ENCODE data around the gene HARS1.
"Not testable (repeated sequence)": the region's sequence is repeated elsewhere in the genome, so short reads cannot be mapped to it uniquely, and the experiment has no call there.

Gene HARS1

GRCh38 chr5:140690941-140691924 is at the start of gene HARS1, which contains the start of gene HARS2:
Gene HARS1, minus strand, starts transcription at chr5:140691370. Its CDS starts 66 bp downstream, at chr5:140691304.
Gene HARS2, plus strand, starts transcription at chr5:140691455. Its CDS starts 194 bp downstream, at chr5:140691649.
- peak; percentile 95 for DNase-seq (ENCODE audit: low read depth)

GRCh38 chr5:140737486-140737885 is 46.3 kb upstream of the HARS1 start:
- DNase-seq (ENCODE audit: low read depth) = no peak

- peak; percentile 27 for DNase-seq (ENCODE audit: low read depth)
These were observed 43.2 kb upstream of the HARS1 start for GRCh38 chr5:140734354-140734753.

GRCh38 chr5:140733098-140733497 is 41.9 kb upstream of the HARS1 start:
- no peak for DNase-seq (ENCODE audit: low read depth)

GRCh38 chr5:140725799-140726471 is 34.8 kb upstream of the HARS1 start:
- DNase-seq (ENCODE audit: low read depth) = peak; percentile 95

GRCh38 chr5:140721395-140721794 is 30.2 kb upstream of the HARS1 start:
- not testable (repeated sequence) for DNase-seq (ENCODE audit: low read depth)

GRCh38 chr5:140720738-140721137 is 29.6 kb upstream of the HARS1 start:
- DNase-seq (ENCODE audit: low read depth) = not testable (repeated sequence)

- DNase-seq (ENCODE audit: low read depth) = no peak
These were observed 27.1 kb upstream of the HARS1 start for GRCh38 chr5:140718266-140718592.

GRCh38 chr5:140716238-140716637 is 25.1 kb upstream of the HARS1 start:
- DNase-seq (ENCODE audit: low read depth) = not testable (repeated sequence)

GRCh38 chr5:140713562-140714094 is 22.5 kb upstream of the HARS1 start:
- no peak for DNase-seq (ENCODE audit: low read depth)

GRCh38 chr5:140711794-140712193 is 20.6 kb upstream of the HARS1 start:
- DNase-seq (ENCODE audit: low read depth) = no peak

GRCh38 chr5:140710899-140711552 is 19.9 kb upstream of the HARS1 start:
- peak; percentile 97 for DNase-seq (ENCODE audit: low read depth)

GRCh38 chr5:140708787-140709186 is 17.6 kb upstream of the HARS1 start:
- not testable (repeated sequence) for DNase-seq (ENCODE audit: low read depth)

- DNase-seq (ENCODE audit: low read depth) = no peak
These were observed 16.6 kb upstream of the HARS1 start for GRCh38 chr5:140707812-140708211.

- DNase-seq (ENCODE audit: low read depth) = peak; percentile 100
These were observed 9.3 kb upstream of the HARS1 start, which contains the start of gene ZMAT2 for GRCh38 chr5:140700177-140701144. Gene ZMAT2, plus strand, starts transcription at chr5:140700447. Its CDS starts 14 bp downstream, at chr5:140700461.

- no peak for DNase-seq (ENCODE audit: low read depth)
These were observed 5.8 kb upstream of the HARS1 start for GRCh38 chr5:140696891-140697492.

GRCh38 chr5:140694276-140694675 is 3.1 kb upstream of the HARS1 start:
- peak; percentile 86 for DNase-seq (ENCODE audit: low read depth)

GRCh38 chr5:140690376-140690932 is 716 bp downstream of the HARS1 start:
- DNase-seq (ENCODE audit: low read depth) = no peak

- DNase-seq (ENCODE audit: low read depth) = no peak
These were observed 12.2 kb downstream of the HARS1 start for GRCh38 chr5:140678993-140679392.

- DNase-seq (ENCODE audit: low read depth) = no peak
These were observed 13.2 kb downstream of the HARS1 start for GRCh38 chr5:140677947-140678346.

Data from iris pigment epithelial cell (primary cell).